Stomach (tissue), 9 donors: ENCODE results near the gene HEBP1. TPM values are rescaled to one million over a fixed set of nuclear protein-coding genes. Genes with fewer than 3 reads are reported as not detected.

ENCODE experiments used
- DNase-seq, 2 donors: peaks; one replicate each; pipeline versions ENCODE4 v3.0.0 to v3.0.0-alpha.2; 2013 to 2019
- H3K27ac ChIP-seq, 5 donors: fragments of 200-600 bp in 4 of 5; sonication (generic) in 4 of 5; one replicate each; pipeline ENCODE4 v1.5.1; 2013 to 2019; ENCODE audit warnings: mild to moderate bottlenecking in 1 of 5, moderate library complexity in 1 of 5
- H3K27me3 ChIP-seq, 3 donors: fragments of 200-600 bp; sonication (generic); one replicate each; pipeline ENCODE4 v1.5.1; 2017 to 2019; ENCODE audit warnings: mixed run types in 1 of 3
- H3K36me3 ChIP-seq, 4 donors: fragments of 200-600 bp; sonication (generic); 1 replicate in 3 of 4; 2 replicates in 1 of 4; pipeline ENCODE4 v1.5.1; 2016 to 2019
- H3K4me1 ChIP-seq, 4 donors: fragments of 200-600 bp; sonication (generic); one replicate each; pipeline ENCODE4 v1.5.1; 2016 to 2019
- H3K4me3 ChIP-seq, 4 donors: fragments of 200-600 bp; sonication (generic) in 3 of 4; one replicate each; pipeline ENCODE4 v1.5.1; 2016 to 2019; ENCODE audit warnings: mild to moderate bottlenecking in 1 of 4
- H3K9me3 ChIP-seq, 4 donors: fragments of 200-600 bp; sonication (generic); one replicate each; pipeline ENCODE4 v1.5.1; 2016 to 2019
- EP300 ChIP-seq: sonication (generic); formaldehyde crosslinking; IDR thresholded peaks from one replicate; pipeline ENCODE4 v1.6.1; 2017; ENCODE audit warnings: antibody characterized with exemption
- POLR2A ChIP-seq, 4 donors: fragments of 450-650 bp; IDR thresholded peaks; one replicate each; pipeline ENCODE4 v1.6.1; 2016; ENCODE audit warnings: antibody characterized with exemption in 4 of 4, control low read depth in 2 of 4, mild to moderate bottlenecking in 1 of 4, moderate library complexity in 1 of 4
- POLR2AphosphoS5 ChIP-seq, 3 donors: sonication (generic); formaldehyde crosslinking; IDR thresholded peaks; one replicate each; pipeline ENCODE4 v1.6.1; 2016; ENCODE audit warnings: antibody characterized with exemption in 3 of 3
- WGBS, 5 donors: extraction: QIAGEN DNeasy Blood & Tissue Kit in 3 of 5; methylation state at CpG; one replicate each; pipeline versions ENCODE4 v1.1.5 to v1.1.7; 2013 to 2018; 5-methylcytosine and 5-hydroxymethylcytosine counted together
- intact Hi-C: fragments of 100-400 bp; cut with DNase I; formaldehyde crosslinking; loops from one replicate; pipeline ENCODE4 v1.15.1; 2023; ENCODE audit warnings: low total_unique reads
- polyA plus RNA-seq, 3 donors: library from polyadenylated mRNA; stranded (reverse); fragments of 200-250 nt; gene quantifications; one replicate each; pipeline ENCODE4 v1.2.3, GENCODE V29; 2013
- total RNA-seq, 5 donors: library from RNA; depleted of rRNA; stranded (reverse); fragments of >200 nt; gene quantifications; one replicate each; pipeline versions ENCODE4 v1.1.0 to v1.2.3, GENCODE V29; 2014 to 2016
- TF ChIP-seq, protein P1 (sequence below), 7 experiments: fragments of 450-650 bp in 4 of 7; fragments of 200-600 bp in 3 of 7; sonication (generic) in 3 of 7; IDR thresholded peaks; one replicate each; pipeline ENCODE4 v1.5.1; 2016 to 2019; ENCODE audit warnings: antibody characterized with exemption in 7 of 7, control low read depth in 2 of 7, mild to moderate bottlenecking in 1 of 7
- donor health status: healthy with polysubstance abuse.
- donor health status: Bipolar disorder and iron deficiency.
- donor health status: healthy.

Gene HEBP1
- total and polyA plus RNA-seq, 8 donors, result 0.45 to 57.3 (median 28.6) TPM

GRCh38 chr12:13001775-13002040 lies 1.6 kb upstream of the HEBP1 start:
- Histone ChIP-seq H3K27ac (peak overlapping the region; percentile 80 to 94 (median 93)), H3K9me3 (no peaks in the 10 kb centered on the region), H3K27me3 (no peaks in the 10 kb centered on the region), H3K36me3 (no peaks in the 10 kb centered on the region), H3K4me3 (peak overlapping the region; percentile 52 to 80 (median 74)), H3K4me1 (peaks cover 27 to 52% (median 45%) of the 10 kb centered on the region in 4 donors)
- no peak for TF ChIP-seq POLR2AphosphoS5 (IDR thresholded peaks at IDR 0.05)
- no peak for TF ChIP-seq EP300
- TF ChIP-seq, protein P1, sequence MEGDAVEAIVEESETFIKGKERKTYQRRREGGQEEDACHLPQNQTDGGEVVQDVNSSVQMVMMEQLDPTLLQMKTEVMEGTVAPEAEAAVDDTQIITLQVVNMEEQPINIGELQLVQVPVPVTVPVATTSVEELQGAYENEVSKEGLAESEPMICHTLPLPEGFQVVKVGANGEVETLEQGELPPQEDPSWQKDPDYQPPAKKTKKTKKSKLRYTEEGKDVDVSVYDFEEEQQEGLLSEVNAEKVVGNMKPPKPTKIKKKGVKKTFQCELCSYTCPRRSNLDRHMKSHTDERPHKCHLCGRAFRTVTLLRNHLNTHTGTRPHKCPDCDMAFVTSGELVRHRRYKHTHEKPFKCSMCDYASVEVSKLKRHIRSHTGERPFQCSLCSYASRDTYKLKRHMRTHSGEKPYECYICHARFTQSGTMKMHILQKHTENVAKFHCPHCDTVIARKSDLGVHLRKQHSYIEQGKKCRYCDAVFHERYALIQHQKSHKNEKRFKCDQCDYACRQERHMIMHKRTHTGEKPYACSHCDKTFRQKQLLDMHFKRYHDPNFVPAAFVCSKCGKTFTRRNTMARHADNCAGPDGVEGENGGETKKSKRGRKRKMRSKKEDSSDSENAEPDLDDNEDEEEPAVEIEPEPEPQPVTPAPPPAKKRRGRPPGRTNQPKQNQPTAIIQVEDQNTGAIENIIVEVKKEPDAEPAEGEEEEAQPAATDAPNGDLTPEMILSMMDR (IDR thresholded peaks at IDR 0.05), result no peak
- no peak for TF ChIP-seq POLR2A (IDR thresholded peaks at IDR 0.05)
- no peak for DNase-seq
- 43 to 63% (median 49%) methylated on average over 15 to 16 of the region's 16 CpGs for WGBS, 5 donors
- intact Hi-C loops, result no loop called here

- Histone ChIP-seq H3K4me1 (peaks cover 27 to 57% (median 50%) of the 10 kb centered on the region in 4 donors), H3K36me3 (no peaks in the 10 kb centered on the region), H3K27ac (peak overlapping the region; percentile 80 to 94 (median 93)), H3K4me3 (peak overlapping the region; percentile 52 to 80 (median 74)), H3K27me3 (no peaks in the 10 kb centered on the region), H3K9me3 (no peaks in the 10 kb centered on the region)
- TF ChIP-seq, protein P1 (IDR thresholded peaks at IDR 0.05), result peak in 2 of 7 experiments; percentile 26 to 36
- no peak for TF ChIP-seq EP300
- TF ChIP-seq POLR2A (IDR thresholded peaks at IDR 0.05), result no peak
- TF ChIP-seq POLR2AphosphoS5 (IDR thresholded peaks at IDR 0.05), result no peak
- intact Hi-C loops, result no loop called here
- 0 to 1% (median 1%) methylated on average over 30 to 82 of the region's 82 CpGs for WGBS, 5 donors
- DNase-seq, result peak; percentile 51 to 86
These were observed 1.1 kb upstream of the HEBP1 start for GRCh38 chr12:13000925-13001774.

DNA sequence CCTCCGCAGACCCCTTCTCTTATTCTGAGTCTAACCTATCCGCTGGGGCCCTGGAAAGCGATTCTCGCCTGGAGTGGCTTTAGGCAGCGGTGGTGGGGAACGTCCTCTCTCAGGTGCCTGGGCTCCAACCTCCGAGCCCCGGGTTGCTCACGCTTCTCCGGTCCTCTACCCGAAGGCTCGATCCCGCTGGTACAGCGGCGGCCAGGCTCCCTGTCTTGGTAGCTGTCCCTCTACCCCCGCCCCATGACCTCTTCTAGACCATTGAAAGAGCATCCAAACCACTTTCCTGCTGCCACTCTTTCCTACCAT lies 505 bp upstream of the HEBP1 start:
- Histone ChIP-seq H3K27me3 (no peaks in the 10 kb centered on the region), H3K4me3 (peak overlapping the region; percentile 52 to 80 (median 74)), H3K4me1 (peaks cover 27 to 60% (median 53%) of the 10 kb centered on the region in 4 donors), H3K36me3 (no peaks in the 10 kb centered on the region), H3K9me3 (no peaks in the 10 kb centered on the region), H3K27ac (peak overlapping the region; percentile 80 to 94 (median 93))
- intact Hi-C loops, result no loop called here
- no peak for TF ChIP-seq POLR2A (IDR thresholded peaks at IDR 0.05)
- TF ChIP-seq EP300, result no peak
- TF ChIP-seq POLR2AphosphoS5 (IDR thresholded peaks at IDR 0.05), result no peak
- DNase-seq, result no peak
- 0 to 1% (median 0%) methylated on average over 6 to 16 of the region's 16 CpGs for WGBS, 5 donors

DNA sequence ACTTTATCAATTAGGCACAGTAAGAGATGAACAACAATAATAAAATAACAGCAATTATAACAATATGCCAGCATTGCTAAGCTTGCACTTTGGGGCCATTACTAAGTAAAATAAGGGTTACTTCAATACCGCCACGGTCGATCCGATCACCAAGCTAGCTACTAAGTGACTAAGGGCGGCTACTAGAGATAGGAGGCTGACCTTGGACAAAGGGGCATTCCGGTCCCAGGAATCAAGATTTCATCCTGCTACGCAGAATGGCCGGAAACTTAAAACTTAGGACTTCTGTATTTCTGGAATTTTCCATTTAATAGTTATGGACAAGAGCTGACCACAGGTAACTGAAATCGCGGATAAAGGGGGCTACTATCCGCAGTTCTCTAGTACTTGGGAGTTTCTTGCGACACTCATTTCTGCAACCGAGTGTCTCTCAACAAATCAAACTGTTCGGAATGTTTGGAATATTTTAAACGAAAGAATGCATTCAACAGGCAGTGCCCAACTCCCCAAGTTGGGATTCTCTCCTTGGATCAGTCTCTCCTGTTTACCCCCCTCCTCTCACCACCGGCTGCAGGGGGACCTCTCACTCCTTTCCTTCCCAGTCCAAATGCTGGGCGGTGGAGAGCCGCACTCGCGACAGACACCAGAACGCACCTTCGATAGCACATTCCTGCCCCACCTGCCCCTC lies 650 bp downstream of the HEBP1 start:
- TF ChIP-seq EP300 (no peak), POLR2AphosphoS5 (IDR thresholded peaks at IDR 0.05) (no peak), POLR2A (IDR thresholded peaks at IDR 0.05) (no peak)
- TF ChIP-seq, protein P1 (IDR thresholded peaks at IDR 0.05), result no peak
- H3K4me1 ChIP-seq, result peaks cover 27 to 67% (median 56%) of the 10 kb centered on the region in 4 donors
- WGBS, 5 donors, result 13 to 25% (median 13%) methylated on average over 22 of the region's 22 CpGs
- no peaks in the 10 kb centered on the region for H3K36me3 ChIP-seq
- intact Hi-C loops, result no loop called here
- DNase-seq, result peak in 1 of 2 donors; percentile 53
- H3K4me3 ChIP-seq, result peak overlapping the region; percentile 52 to 80 (median 74)
- H3K27me3 ChIP-seq, result no peaks in the 10 kb centered on the region
- peak overlapping the region; percentile 75 to 94 (median 93) for H3K27ac ChIP-seq
- H3K9me3 ChIP-seq, result no peaks in the 10 kb centered on the region
